Measurements from ENCODE around the gene ISM1.

Gene ISM1

DNA sequence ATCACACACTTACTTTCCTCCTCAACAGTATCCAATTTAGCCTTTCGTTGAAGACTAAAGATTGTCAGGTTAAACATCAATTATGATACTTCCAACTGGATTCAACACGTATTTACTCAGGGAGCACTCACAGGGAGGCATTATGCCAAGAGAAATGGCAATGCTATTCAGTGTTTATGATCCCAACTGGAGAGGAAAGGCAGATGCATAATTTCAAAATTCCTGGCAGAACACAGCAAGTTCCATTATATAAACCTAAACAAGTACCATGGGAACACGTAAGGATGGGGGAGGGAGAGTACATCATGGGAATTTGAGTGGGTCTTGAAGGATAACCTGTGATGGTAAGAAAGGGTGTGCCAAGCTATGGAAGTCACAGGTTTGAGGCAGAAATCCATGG is 112.7 kb downstream of the ISM1 start:
- DNase-seq = no peak
- TF ChIP-seq, protein P1, sequence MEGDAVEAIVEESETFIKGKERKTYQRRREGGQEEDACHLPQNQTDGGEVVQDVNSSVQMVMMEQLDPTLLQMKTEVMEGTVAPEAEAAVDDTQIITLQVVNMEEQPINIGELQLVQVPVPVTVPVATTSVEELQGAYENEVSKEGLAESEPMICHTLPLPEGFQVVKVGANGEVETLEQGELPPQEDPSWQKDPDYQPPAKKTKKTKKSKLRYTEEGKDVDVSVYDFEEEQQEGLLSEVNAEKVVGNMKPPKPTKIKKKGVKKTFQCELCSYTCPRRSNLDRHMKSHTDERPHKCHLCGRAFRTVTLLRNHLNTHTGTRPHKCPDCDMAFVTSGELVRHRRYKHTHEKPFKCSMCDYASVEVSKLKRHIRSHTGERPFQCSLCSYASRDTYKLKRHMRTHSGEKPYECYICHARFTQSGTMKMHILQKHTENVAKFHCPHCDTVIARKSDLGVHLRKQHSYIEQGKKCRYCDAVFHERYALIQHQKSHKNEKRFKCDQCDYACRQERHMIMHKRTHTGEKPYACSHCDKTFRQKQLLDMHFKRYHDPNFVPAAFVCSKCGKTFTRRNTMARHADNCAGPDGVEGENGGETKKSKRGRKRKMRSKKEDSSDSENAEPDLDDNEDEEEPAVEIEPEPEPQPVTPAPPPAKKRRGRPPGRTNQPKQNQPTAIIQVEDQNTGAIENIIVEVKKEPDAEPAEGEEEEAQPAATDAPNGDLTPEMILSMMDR (IDR thresholded peaks at IDR 0.05; ENCODE audit: low read depth, low read length, missing control alignments) = no peak
- no peaks in the 10 kb centered on the region for H3K27me3 ChIP-seq (replicated peaks)
- in situ Hi-C loops (cut with HindIII; ENCODE audit: low pct_ligation_motif_present, low sequenced_read_pairs) = no loop called here
- H3K27ac ChIP-seq = no peak overlapping the region
- no peaks in the 10 kb centered on the region for H3K36me3 ChIP-seq (replicated peaks)
- H3K4me3 ChIP-seq (ENCODE audit: low read depth, low read length) = no peak overlapping the region

DNA sequence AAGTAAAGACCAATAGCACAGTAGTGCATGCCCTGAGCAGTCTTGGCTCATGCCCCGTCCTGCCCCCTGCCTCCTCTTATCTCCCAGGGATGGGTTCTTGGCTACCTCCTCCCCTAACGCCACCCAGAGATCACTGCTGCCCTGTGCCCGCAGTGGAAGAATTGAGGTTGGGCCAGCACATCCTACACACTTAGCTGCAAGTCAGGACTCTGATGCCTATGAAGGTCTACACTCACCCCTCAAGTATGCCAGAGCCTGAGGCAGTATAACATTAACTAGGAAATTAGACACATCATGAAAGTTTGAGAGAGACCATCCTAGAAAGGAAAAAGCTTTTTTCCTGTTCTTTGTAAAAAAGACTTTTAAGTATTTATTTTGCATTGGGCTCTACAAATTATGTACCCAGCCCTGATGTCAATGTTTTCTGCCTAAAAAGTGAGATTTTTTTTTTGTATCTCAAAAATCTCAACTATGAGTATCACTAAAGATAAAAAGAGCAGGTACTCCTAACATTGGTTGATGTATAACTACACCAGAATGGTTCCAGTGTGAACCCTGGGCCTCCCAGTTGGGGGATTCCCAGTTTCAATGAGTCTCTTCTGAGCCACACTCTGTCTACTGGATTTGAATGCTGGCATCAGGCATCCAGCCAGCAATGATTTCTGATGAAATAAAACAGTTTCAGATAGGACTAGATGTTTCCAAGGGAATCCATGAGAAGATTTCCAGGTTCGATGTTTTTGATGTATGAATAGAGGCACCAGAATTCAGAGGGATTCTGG is 115.4 kb downstream of the ISM1 start:
- Histone ChIP-seq H3K4me3 (ENCODE audit: low read depth, low read length) (no peak overlapping the region), H3K36me3 (replicated peaks) (no peaks in the 10 kb centered on the region), H3K27ac (no peak overlapping the region), H3K27me3 (replicated peaks) (no peaks in the 10 kb centered on the region)
- no peak for DNase-seq
- TF ChIP-seq, protein P1 (IDR thresholded peaks at IDR 0.05; ENCODE audit: low read depth, low read length, missing control alignments) = no peak
- in situ Hi-C loops (cut with HindIII; ENCODE audit: low pct_ligation_motif_present, low sequenced_read_pairs) = no loop called here

DNA sequence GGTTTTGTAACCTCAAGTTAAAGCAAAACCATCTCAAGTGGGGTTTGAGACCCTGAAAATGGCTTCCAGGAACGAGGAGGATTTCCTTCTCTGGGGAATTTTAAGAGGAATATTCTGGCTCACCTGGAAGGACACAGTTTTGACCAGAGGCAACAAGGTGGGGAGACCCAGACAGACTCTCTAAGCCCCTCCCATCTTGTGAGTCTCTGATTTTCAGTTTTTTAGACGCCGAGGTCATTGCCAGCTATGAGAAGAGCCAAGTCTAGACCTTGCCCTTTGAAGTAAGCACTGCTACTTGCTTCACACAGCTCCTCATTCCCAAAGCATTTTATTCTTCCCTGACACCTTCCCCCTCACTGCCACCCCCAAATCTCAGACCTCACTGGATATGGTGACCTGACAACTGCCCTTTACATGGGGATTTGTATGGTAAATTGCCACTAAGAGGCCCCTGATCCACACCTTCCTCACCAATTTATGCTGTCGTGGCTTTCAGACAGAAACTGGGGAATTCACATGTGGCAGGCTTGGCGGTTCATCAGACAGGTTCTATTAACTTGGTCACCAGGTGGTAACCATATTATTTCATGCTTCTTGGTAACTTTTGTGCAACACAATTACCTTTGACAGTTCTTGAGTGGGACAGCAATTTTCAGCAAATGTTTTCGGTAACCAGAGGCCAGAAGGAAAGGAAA is 116.2 kb downstream of the ISM1 start:
- DNase-seq = no peak
- TF ChIP-seq, protein P1 (IDR thresholded peaks at IDR 0.05; ENCODE audit: low read depth, low read length, missing control alignments) = no peak
- in situ Hi-C loops (cut with HindIII; ENCODE audit: low pct_ligation_motif_present, low sequenced_read_pairs) = no loop called here
- no peak overlapping the region for H3K4me3 ChIP-seq (ENCODE audit: low read depth, low read length)
- H3K27me3 ChIP-seq (replicated peaks) = no peaks in the 10 kb centered on the region
- no peaks in the 10 kb centered on the region for H3K36me3 ChIP-seq (replicated peaks)
- no peak overlapping the region for H3K27ac ChIP-seq

DNA sequence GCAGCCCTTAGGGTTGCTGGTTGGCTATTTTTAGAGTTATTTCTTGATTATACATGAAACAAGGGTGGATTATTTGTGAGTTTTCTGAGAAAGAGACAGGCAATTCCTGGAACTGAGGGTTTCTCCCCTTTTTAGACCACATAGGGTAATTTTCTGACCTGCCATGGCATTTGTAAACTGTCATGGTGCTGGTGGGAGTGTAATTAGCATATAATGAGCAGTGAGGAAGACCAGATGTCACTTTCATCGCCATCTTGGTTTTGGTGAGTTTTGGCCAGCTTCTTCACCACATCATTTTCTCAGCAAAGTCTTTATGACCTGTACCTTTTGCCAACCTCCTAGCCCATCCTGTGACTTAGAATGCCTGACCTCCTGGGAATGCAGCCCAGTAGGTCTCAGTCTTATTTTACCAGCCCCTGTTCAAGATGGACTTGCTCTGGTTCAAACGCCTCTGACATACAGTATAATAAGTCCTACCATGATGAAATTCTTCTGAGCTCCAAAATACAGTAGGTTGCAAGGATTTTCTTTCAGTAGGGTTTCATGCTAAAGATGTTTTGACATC is 117.1 kb downstream of the ISM1 start:
- in situ Hi-C loops (cut with HindIII; ENCODE audit: low pct_ligation_motif_present, low sequenced_read_pairs) = no loop called here
- Histone ChIP-seq H3K4me3 (ENCODE audit: low read depth, low read length) (no peak overlapping the region), H3K36me3 (replicated peaks) (no peaks in the 10 kb centered on the region), H3K27ac (no peak overlapping the region), H3K27me3 (replicated peaks) (no peaks in the 10 kb centered on the region)
- DNase-seq = no peak
- TF ChIP-seq, protein P1 (IDR thresholded peaks at IDR 0.05; ENCODE audit: low read depth, low read length, missing control alignments) = no peak

DNA sequence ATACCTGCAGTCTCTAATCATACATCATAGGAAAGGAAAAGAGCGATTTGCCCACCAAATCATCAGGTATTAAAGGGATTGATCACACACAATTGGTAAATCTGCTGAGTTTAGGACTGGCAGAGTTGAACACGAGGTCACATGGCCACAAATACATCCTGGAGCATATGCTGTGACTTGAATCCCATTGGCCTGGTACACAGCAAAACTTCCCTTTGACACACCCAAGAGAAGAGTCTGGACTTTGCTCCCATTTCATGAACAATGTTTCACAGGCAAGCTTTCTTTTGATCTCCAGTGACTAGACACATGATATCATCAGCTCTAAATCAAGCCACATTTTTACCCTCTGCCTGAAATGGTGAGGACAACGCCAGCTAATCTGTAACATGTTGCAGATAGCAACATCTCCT is 117.9 kb downstream of the ISM1 start:
- Histone ChIP-seq H3K4me3 (ENCODE audit: low read depth, low read length) (no peak overlapping the region), H3K36me3 (replicated peaks) (no peaks in the 10 kb centered on the region), H3K27me3 (replicated peaks) (no peaks in the 10 kb centered on the region), H3K27ac (no peak overlapping the region)
- in situ Hi-C loops (cut with HindIII; ENCODE audit: low pct_ligation_motif_present, low sequenced_read_pairs) = no loop called here
- TF ChIP-seq, protein P1 (IDR thresholded peaks at IDR 0.05; ENCODE audit: low read depth, low read length, missing control alignments) = no peak
- no peak for DNase-seq

Measured in brain microvascular endothelial cell (primary cell).